NCI-H128 (cell line): Measurements from ENCODE around the gene HOXD9.
A peak's percentile ranks its signal among the peaks of the same experiment; 100 is the strongest.

Experiments used
- DNase-seq: peaks from one replicate; lab custom pipeline; 2025; ENCODE audit not compliant: unreplicated experiment; lab: John Stamatoyannopoulos, UW

The HOXD9 gene

DNA sequence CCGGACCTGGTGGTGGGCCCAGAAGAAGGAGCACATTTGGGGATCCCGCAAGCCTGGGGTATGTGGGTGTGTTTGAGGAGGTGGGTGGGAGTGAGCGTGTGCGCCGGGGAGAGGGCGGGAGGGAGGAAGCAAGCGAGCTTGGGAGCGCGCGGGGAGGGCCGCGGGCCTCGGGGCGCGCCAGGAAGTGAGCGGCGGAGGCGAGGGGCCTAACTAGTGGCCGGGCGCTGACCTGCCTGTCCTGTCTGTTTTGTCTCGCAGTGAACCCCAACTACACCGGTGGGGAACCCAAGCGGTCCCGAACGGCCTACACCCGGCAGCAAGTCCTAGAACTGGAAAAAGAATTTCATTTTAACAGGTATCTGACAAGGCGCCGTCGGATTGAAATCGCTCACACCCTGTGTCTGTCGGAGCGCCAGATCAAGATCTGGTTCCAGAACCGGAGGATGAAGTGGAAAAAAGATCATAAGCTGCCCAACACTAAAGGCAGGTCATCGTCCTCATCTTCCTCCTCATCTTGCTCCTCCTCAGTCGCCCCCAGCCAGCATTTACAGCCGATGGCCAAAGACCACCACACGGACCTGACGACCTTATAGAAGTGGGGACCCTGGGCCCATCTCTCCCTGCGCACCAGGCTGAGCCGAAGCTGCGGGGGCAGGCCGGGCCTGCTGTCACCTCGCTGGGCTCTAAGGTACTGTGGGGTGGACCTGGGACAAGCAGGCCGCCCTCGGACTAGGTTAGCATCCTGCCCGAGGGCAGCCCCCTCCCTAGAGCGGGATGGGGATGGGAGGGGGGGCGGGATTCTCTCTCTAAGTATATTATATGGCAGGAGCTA, 30.0 kb downstream of the HOXD9 start:
- DNase-seq: no peak

DNA sequence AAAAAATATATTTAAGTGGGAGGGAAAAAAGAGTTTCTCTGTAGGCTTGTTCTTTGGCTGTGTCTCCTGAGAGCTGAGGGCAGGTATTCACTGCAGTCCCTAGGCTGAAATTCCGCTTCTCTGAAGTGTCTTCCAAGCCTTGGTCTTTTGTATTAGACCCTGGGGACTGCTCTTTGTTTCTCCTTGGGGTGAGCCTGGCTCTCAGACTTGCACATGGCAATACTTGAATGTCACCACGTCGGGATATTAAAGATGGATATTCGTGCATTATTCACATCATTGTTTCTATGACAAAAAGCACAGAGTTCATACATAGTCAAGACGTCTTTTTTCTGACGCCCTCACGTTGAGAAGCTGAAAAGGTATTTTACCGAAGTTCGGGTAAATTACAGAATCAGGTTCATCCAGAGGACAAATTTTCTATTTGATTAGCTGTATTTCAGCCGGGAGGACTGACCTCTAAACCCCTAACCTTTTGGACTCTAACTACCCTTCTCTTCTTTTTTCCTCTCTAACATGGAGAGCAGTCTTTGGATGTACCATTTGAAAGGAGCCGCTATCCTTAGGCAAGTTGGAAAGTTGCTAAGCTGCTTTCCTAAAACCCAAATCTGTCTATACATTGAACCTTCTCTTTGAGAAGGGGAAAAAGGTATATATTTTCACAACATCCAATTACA, 32.2 kb downstream of the HOXD9 start:
- DNase-seq: no peak

DNA sequence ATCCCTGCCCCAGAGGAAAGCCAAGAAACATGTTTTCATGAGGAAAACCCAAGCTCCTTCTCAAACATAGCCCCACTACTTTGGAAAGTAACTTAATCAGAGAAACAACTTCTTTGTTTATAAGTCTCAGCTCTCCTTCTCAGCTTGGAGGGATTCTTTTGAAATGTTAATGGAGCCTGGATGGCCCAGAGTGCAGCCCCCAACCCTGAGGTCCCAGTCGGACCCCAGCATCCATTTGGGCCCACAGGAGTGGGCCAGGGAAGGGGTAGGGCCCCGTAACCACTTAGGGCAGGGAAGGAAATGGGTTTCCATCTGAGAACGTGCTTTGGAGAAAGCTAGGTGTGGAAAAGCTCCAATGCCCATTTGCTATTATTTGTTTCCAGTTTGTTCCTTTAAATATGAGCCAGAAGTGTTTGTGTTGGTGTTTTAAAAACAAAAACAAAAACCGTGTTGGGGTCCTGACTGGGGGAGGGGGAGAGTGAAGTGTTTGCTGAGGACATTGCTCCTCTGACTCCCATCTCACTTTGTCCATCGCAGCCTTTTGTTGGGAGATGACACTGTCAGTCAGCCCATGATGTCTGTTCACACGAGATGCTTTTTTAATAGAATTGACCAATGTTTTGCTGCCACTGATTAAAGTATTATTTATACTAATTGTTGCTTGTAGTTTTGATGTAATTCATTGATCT, 33.0 kb downstream of the HOXD9 start:
- DNase-seq: no peak

DNA sequence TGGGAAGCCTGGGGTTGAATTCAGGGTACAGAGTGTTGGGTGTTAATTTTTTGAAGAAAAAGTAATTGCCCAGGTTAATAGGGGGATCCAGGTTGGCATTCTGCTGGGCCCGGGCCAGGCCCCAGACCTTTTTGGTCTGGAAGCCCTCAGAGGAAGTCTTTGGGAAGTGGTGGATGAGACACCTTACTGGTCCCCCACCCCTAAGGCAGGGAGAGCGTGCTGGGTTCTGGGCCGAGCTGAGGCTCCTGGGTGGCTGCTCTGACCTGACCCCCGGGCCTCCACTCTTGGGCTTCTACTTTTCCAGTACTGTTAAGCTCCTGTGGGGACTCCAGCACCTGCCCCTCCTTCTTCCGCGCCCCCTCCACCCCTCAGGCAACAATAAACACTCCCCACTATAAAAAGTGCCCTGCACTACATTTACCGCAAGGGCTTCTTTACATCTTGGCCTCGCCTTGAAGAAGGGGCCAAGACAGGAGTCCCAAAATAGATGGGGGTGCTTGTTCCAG, 33.8 kb downstream of the HOXD9 start:
- no peak for DNase-seq

DNA sequence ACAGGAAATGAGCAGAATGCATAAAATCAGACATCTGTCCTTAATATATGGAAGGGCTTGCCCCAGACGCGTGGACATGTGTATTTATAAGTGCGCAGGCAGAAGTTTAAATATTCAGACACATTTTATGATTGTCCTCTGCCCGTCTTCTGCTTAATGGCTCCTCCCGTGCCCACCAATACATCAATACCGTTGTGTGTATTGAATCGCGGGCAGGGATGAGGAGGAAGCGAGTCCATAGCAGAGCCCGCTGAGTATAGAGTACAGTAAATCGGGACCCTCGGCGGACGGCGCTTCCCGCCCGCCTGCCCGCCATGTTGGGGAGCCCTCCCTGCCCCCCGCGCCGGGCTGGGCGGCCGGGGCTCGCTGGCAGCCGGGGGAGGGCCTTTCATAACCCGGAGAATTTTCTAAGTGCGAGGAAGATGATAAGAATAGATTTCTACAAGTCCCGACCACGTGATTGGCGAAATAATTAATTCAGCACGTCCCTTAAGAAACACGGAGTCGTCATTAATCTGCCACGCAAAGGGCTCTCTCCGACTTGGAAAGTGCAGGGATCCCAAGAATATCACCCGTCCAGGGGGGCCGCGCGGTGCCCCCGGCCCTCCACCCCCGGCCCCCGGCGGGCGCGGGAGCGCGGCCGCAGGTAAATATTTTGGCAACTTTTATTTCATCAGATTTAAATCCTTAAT, 34.4 kb downstream of the HOXD9 start, which contains the start of gene HOXD3:
HOXD3 (plus strand) TSS at position 501 of the 692 bp plus-strand sequence. CDS start 11,808 bp downstream, outside the sequence.
- no peak for DNase-seq

DNA sequence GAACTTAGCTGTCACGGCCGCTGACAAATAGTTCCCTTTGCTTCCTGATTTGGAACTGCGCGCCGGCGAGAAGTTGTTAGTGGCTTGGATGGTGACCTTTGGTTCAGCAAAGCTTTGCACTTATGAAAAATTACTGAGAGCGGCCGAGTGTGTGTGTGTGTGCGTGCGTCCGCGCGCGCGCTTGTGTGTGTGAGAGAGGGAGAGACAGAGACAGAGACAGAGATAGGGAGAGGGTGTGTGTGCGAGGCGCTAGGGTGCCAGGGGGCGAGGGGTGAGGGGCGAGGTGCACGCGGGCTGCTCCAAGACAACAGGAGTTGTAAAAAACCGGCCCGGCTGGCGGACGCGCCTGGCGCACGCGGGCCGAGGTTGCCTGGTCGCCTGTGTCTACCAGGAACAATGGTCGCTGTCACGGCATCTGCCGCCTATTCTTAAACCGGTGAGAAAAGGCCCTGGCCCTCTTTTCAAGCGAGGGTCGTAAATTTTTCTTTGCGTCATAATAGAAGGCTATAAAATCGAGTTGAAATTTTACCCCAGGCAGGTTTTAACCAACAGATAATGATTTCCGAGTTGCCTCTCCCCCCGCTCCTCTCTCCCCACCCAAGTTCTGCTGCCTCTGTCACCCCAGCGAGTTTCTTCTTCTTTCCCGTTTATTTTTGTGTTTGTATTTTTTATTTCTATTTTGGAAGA, 35.1 kb downstream of the HOXD9 start:
- peak; percentile 48 for DNase-seq

DNA sequence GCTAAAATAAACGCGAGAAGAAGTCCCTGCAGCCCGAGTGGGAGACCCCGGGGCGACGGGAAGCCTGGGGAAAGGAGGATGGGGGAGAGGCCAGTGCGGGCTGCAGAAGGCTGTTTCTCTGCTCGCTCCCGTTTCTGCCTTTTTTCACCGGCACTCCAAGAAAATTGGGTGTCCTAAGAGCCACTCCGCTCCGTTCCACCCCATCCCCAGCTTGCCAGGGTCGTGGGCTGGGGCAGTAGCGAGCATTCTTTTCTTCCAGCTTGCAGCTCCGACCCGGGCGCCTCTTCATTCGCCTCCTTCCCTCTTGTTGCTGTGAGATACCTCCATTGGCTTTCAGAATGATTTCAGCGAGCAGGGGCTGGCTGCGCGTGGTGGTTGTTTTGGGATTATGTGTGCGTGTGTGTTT, 35.7 kb downstream of the HOXD9 start:
- DNase-seq: no peak

DNA sequence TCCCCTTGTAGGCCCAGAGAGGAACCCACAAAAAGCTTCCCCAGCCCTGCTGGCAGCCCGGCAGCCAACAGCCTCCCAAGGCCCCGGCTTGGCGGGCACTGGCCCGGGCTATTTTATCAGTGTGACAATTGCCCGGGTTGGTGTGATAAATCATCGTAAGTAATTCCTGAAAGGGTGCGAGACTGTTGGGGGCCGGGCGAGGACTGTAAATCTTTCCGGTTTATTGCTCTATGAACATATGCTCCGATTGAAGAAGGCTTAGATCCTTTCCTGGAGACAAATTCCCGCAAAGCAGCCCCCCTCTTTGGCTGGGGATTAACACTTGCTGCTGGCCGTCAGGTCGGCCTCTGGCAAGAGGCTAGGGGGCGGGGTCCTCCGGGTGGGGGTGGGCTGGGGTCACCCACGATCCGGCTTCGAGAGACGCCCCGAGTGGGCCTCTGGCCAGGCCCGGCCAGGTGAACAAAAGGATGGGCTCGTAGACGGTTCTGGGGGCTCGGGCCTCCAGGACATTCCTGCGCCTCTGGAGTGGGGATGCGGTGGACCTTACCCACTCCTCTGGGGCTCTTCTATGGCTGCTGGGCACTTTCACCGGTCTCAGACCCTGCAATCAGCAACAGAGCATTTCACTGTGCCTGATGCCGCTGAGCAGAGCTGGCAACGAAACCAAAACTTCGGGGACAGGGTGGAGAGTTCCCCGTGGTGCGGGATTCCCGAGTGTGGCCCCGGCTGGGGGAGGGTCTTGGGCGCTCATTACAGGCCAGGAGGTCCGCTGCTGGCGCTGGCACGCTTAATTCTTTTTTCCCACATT, 36.5 kb downstream of the HOXD9 start:
- no peak for DNase-seq

DNA sequence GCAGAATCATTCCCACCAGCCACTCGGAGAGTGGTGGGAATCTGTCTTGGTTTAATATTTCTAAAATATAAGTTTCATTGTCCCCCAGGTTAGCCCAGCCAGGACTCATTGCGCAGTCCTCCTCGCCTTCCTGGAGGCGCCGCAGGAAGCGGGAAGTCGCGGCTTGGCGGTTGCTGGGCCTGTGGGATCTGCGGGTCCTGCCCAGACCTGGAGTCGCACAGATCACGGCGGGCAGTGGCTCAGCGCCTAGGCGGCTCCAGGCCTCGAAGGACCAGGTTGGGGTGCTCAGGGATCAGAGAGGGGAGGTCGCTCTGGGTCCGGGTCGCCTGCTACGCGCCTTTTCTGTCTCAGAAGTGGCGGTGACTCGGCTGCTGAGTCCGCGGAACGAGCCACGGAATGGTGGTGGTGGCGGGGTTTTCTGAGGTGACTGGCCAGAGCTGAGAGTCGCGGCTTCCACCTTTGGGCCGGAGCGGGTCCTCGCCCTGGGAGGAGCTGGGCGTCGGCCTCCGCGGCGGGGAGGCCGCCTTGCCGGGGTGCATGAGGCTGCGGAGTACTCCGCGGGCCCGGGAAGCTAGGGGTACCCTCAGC, 37.2 kb downstream of the HOXD9 start:
- no peak for DNase-seq

DNA sequence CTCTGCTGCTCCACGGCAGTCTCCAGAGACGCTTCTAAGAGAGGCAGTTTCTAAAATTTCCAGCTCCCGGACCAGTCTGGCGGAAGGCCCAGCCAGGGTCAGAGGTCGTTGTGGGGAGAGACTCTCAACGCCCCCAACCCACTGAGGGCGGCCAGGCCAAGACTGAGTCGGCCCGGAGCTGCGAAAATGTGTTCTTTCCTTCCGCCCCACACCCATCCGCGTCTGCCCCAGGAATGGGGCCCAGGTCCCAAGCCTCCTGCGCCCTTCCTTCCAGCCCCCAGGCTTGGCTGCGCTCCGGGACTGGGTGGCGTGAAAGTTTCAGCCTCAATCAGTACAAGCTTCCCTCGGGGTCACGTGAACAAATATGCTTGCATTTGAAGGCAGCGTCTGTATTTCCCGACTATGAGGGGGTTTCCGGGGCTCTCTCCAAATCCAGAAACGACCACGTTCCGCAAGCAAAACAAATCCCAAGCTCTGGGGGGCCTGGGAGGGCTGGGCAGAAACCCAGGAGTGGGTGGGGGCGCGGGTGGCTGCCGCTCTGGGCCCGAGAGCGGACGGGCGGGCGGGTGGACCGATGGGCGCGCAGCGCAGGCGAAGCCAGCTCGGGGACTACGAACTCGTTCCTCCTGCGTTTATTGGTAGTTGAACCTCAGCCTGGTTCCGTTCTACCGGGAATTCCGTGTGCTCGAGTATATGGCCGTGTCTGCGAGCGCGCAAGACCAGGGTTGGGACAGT, 37.9 kb downstream of the HOXD9 start:
- no peak for DNase-seq

DNA sequence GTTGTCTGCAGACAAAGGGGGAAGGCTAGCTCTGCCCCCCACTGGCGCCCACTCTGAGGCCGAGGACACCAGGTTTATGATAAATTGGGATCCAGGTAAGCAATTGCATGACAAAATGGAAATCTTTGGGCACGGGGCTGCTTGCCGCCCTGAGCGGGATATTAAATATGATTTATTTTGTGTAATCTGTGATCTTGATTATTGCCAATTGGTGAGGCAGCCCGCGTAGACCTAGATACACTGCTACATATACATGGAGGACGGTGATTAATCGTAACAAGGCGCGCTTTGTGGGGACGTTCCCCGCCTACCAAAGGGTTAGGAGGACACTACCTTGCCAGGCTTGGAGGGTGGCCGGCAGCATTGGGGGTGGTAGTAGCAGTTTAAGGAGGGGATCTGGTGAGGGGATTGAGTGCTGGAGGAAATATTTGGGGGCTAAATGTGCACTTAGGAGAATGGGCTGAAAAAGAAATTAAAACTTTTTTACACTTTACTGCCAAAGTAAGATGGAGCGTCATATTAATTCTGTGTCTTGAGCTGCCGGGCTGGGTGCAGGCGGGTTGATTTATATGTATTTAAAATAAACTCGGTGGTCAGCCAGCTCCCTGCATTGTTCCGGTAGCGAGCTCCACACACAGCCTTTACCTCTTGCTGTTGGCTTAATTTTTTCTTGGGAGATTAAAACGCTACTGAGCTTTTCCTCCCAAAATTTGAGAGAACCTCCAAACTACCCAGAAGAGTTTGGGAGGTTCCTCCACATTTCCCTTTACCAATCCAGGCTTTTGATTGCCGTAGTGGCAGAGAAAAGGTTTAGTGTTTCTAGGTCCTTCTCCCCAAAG, 38.7 kb downstream of the HOXD9 start:
- no peak for DNase-seq

DNA sequence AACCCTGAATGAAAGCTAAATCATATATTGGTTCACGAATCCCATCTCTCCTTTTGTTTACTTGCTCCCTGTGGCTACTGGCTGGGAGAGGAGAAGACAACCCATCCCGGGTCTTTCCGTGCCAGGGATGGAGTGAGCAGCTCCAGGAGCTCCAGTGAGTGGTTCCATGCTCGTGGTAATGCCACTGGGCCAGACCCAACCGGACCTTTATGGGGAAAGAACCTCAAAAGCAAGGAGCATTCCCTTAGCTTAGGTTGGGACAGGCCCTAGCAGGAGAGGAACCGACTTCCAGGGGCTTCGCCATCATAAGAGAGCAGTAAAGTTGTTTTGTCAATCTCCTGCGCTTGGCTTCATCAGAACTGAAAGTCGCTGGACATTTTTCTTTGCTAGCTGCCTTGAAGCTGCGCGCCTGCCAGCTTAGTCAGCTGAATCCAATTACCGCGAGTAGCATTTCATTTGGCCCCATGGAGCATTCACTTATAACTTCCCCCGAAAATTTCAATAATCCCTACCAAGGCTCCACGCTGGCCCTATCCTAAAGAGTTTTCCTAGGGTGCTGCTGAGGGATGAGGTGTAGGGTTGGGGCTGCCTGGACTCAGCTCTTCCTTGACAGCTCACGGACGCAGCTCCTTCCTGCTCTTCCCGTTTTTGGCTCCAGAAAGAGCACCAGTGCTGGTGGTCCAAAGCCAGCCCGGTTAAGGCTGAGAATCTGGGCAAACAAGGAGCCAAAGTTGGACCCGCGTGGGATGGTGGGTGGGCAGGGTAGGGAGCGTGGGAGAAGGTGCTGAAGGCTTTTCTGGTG, 39.5 kb downstream of the HOXD9 start:
- no peak for DNase-seq

DNA sequence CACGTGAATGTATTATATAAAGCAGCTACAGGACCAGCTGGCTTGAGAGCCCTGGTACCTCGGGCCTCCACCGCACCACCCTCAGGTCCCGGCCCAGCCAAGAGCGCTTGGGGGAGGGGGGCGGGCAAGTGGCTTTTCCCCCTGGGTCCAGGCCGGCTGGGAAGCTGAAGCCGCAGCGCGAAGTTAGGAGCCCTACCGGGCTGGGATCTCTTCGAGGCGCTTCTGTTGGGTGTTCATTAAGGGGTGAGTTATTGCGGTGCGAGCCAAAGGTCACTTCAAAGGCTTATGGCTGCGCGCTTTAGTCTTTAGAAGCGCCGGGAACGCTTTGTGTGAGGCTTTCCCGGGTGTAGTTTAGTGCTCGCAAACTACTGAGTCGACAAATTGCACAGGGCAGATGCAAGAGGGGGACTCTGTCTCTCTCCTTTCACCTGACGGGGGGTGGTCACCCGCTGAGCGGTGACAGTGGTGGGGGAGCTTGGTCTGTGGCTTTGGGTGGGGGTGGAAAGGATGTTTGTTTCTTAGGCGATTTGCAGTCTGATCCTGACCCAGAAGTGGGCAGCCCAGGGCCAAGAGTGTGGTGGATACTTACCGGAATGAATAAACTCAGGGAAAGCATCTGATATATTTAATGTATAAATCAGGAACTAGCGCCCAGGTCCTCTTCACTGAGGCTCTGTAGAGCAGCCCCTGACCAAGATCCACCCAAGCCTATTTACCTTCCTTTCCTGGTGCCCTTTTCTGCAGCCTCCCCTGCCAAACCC, 40.6 kb downstream of the HOXD9 start:
- DNase-seq: no peak

DNA sequence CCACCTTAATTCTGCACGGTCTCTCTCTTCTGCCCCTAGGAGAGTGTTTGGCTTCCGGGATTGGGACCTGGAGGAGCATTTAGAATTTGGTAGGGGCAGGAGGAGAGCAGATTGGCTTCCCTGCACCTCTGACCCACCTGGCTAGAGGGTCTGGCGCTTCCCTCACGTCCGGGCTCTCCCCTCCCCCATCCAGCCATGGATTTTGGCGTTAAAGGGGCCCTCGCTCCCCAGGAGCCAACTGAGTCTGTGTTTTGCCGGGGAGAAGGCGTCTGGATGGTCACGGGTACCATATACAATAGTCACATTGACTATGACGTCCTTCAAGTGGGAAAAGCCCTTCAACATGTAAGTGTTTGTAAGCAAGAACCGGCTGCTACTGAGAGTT, 41.1 kb downstream of the HOXD9 start:
- no peak for DNase-seq

DNA sequence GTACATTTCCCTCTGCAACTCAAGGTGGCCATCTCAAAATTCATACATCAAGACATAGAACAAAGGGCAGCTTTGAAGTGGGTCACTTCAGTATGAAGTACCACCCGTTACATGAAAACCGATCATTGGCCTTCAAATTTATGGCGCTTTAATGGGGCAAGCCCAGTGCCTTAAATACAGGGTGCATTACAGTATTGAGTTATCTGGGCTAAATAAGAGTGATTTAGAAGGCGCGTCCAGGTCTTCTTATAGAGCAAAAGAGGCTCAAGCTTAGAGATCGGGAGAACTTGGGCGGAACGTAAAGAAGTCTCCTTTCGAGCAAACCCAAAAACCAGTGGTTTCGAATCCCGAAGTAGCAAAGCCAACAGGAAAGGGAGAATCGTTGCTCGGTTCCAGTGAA, 41.7 kb downstream of the HOXD9 start:
- no peak for DNase-seq
